OCI-LY7 (cell line): ENCODE measurements around the gene MRI1. TPM values are rescaled to one million over a fixed set of nuclear protein-coding genes. Genes with fewer than 3 reads are reported as not detected.

Source experiments
- BruUV-seq: library from RNA; stranded (reverse); fragments of 400-500 nt; replicated peaks from 2 replicates; lab custom pipeline; 2021; lab: Mats Ljungman, UMichigan
- CTCF ChIA-PET: fragments of 300-600 bp; sonication (Branson Sonifier 250); formaldehyde crosslinking; loops from one replicate; lab custom pipeline; 2022; ENCODE audit warnings: antibody characterized with exemption; ENCODE audit not compliant: unreplicated experiment; lab: Charles Lee
- POLR2A ChIA-PET: fragments of 300-600 bp; sonication (Branson Sonifier 250); formaldehyde crosslinking; loops from one replicate; lab custom pipeline; 2022; ENCODE audit warnings: antibody characterized with exemption; lab: Charles Lee
- DNase-seq: peaks from one replicate; pipeline ENCODE4 v3.0.0-alpha.2; 2015; ENCODE audit warnings: low spot score
- H2AFZ ChIP-seq: fragments of 200-600 bp; sonication (generic), shearing (Covaris generic); 2 replicates; pipeline ENCODE4 v1.6.1; 2014; ENCODE audit warnings: mild to moderate bottlenecking, antibody characterized with exemption, low read length, moderate library complexity
- H3K27ac ChIP-seq: fragments of 200-600 bp; sonication (generic); 2 replicates; pipeline ENCODE4 v1.5.1; 2014; ENCODE audit warnings: mixed run types, low read depth, mild to moderate bottlenecking, moderate library complexity, low read length, inconsistent platforms; ENCODE audit not compliant: poor library complexity, severe bottlenecking
- H3K36me3 ChIP-seq: fragments of 200-600 bp; sonication (generic); 2 replicates; pipeline ENCODE4 v1.6.1; 2014; ENCODE audit warnings: mild to moderate bottlenecking, antibody characterized with exemption, low read length, moderate library complexity, mixed read lengths; ENCODE audit not compliant: insufficient read depth
- H3K4me1 ChIP-seq: fragments of 200-600 bp; sonication (generic); 2 replicates; pipeline ENCODE4 v1.5.1; 2014; ENCODE audit warnings: mild to moderate bottlenecking, low read length; ENCODE audit not compliant: insufficient read depth, poor library complexity, severe bottlenecking
- H3K4me2 ChIP-seq: fragments of 200-600 bp; sonication (generic); 2 replicates; pipeline ENCODE4 v1.6.1; 2014; ENCODE audit warnings: mild to moderate bottlenecking, low read length
- H3K4me3 ChIP-seq: fragments of 200-600 bp; sonication (generic); 2 replicates; pipeline ENCODE4 v1.5.1; 2014; ENCODE audit warnings: mild to moderate bottlenecking, low read depth, low read length; ENCODE audit not compliant: poor library complexity, severe bottlenecking
- H3K79me2 ChIP-seq: fragments of 200-600 bp; sonication (generic); 2 replicates; pipeline ENCODE4 v1.6.1; 2016; ENCODE audit warnings: low read depth, mild to moderate bottlenecking, low read length, moderate library complexity, mixed read lengths; ENCODE audit not compliant: insufficient read depth
- H3K9me2 ChIP-seq: fragments of 200-600 bp; sonication (generic); 2 replicates; pipeline ENCODE4 v1.6.1; 2016; ENCODE audit warnings: mild to moderate bottlenecking, low read length, mixed read lengths; ENCODE audit not compliant: insufficient read depth
- H3K9me3 ChIP-seq: fragments of 200-600 bp; sonication (generic); 2 replicates; pipeline ENCODE4 v1.6.1; 2014; ENCODE audit warnings: mild to moderate bottlenecking, mixed run types, low read length, mixed read lengths
- H4K20me1 ChIP-seq: fragments of 200-600 bp; sonication (generic); 2 replicates; pipeline ENCODE4 v1.6.1; 2014; ENCODE audit warnings: mild to moderate bottlenecking, antibody characterized with exemption, low read length, moderate library complexity, mixed read lengths; ENCODE audit not compliant: insufficient read depth
- CTCF ChIP-seq: fragments of 200-600 bp; sonication (generic); conservative IDR thresholded peaks from 2 replicates; pipeline ENCODE4 v1.5.1; 2014; ENCODE audit warnings: mild to moderate bottlenecking, antibody characterized with exemption, low read length, moderate library complexity, mixed read lengths
- EZH2phosphoT487 ChIP-seq: fragments of 200-600 bp; sonication (generic); IDR thresholded peaks from 2 replicates; pipeline ENCODE4 v1.6.1; 2018; ENCODE audit warnings: low read depth, borderline replicate concordance, mild to moderate bottlenecking, mixed run types, antibody characterized with exemption, low read length, moderate library complexity, mixed read lengths
- intact Hi-C: fragments of 100-400 bp; cut with micrococcal nuclease; formaldehyde crosslinking; loops from one replicate; pipeline ENCODE4 v1.10.0; 2022; ENCODE audit not compliant: unreplicated experiment
- total RNA-seq, 2 experiments: library from RNA; depleted of rRNA in 1 of 2; stranded (reverse); fragments of >200 nt in 1 of 2; shearing (Covaris generic) in 1 of 2; gene quantifications; 2 replicates each; pipeline ENCODE4 v1.2.3, GENCODE V29; 2014 to 2022

Gene MRI1
- total RNA-seq, 2 experiments from 2014 or later, result 23.4 to 27.3 TPM

GRCh38 chr19:13718733-13719132, 45.6 kb upstream of the MRI1 start:
- ChIA-PET POLR2A (interaction anchor here (0.7 kb wide), 1 partner anchor 11 kb away, joined by 4 read pairs; no protein-coding TSS in a partner anchor), CTCF (no interaction called here)
- Histone ChIP-seq H3K79me2 (no peaks in the 10 kb centered on the region), H3K36me3 (no peaks in the 10 kb centered on the region), H3K4me1 (no peaks in the 10 kb centered on the region), H4K20me1 (no peaks in the 10 kb centered on the region), H3K9me3 (no peaks in the 10 kb centered on the region), H2AFZ (no peak overlapping the region), H3K9me2 (no peaks in the 10 kb centered on the region), H3K4me2 (no peak overlapping the region), H3K4me3 (no peak overlapping the region), H3K27ac (no peak overlapping the region)
- intact Hi-C loops, result no loop called here
- TF ChIP-seq CTCF (0 out of 2 replicates have a peak, but pooled peaks have one; percentile 18), EZH2phosphoT487 (no peak)
- DNase-seq, result no peak
- no TSS peak for BruUV-seq

- TF ChIP-seq EZH2phosphoT487 (no peak), CTCF (no peak)
- Histone ChIP-seq H3K36me3 (no peaks in the 10 kb centered on the region), H3K79me2 (no peaks in the 10 kb centered on the region), H3K27ac (no peak overlapping the region), H3K4me1 (no peaks in the 10 kb centered on the region), H3K9me3 (no peaks in the 10 kb centered on the region), H2AFZ (no peak overlapping the region), H4K20me1 (no peaks in the 10 kb centered on the region), H3K4me3 (no peak overlapping the region), H3K4me2 (no peak overlapping the region), H3K9me2 (no peaks in the 10 kb centered on the region)
- ChIA-PET CTCF (no interaction called here), POLR2A (no interaction called here)
- no TSS peak for BruUV-seq
- no peak for DNase-seq
- intact Hi-C loops, result loop anchor here (5.0 kb wide), 1 partner anchor 125 kb away; no protein-coding TSS in a partner anchor
Measured at GRCh38 chr19:13722146-13722545, 42.2 kb upstream of the MRI1 start.

- H3K9me2 ChIP-seq, result no peaks in the 10 kb centered on the region
Measured at GRCh38 chr19:13723206-13723605, 41.1 kb upstream of the MRI1 start.

More at GRCh38 chr19:13723206-13723605, 41.1 kb upstream of the MRI1 start:
- no peak for TF ChIP-seq CTCF
- TF ChIP-seq EZH2phosphoT487, result no peak
- intact Hi-C loops, result loop anchor here (5.0 kb wide), 1 partner anchor 126 kb away; no protein-coding TSS in a partner anchor
- Histone ChIP-seq H3K4me2 (no peak overlapping the region), H3K9me3 (no peaks in the 10 kb centered on the region), H3K36me3 (no peaks in the 10 kb centered on the region), H4K20me1 (no peaks in the 10 kb centered on the region), H3K79me2 (no peaks in the 10 kb centered on the region), H2AFZ (no peak overlapping the region), H3K27ac (no peak overlapping the region), H3K4me3 (no peak overlapping the region), H3K4me1 (no peaks in the 10 kb centered on the region)
- ChIA-PET CTCF (no interaction called here), POLR2A (no interaction called here)
- no TSS peak for BruUV-seq
- no peak for DNase-seq
